ENCODE measurements around the gene PIGU.

PIGU gene

GRCh38 chr20:34552569-34552968 is 124.3 kb downstream of the PIGU start:
- no peak for DNase-seq

GRCh38 chr20:34549929-34550305 is 127.0 kb downstream of the PIGU start:
- no peak for DNase-seq

- no peak for DNase-seq
Observed at GRCh38 chr20:34549291-34549928, 127.5 kb downstream of the PIGU start.

GRCh38 chr20:34547844-34548613 is 128.9 kb downstream of the PIGU start:
- no peak for DNase-seq

GRCh38 chr20:34546751-34547181 is 130.1 kb downstream of the PIGU start:
- DNase-seq: peak in 1 of 2 experiments; percentile 11

GRCh38 chr20:34544109-34544796 is 132.6 kb downstream of the PIGU start:
- peak in 1 of 2 experiments; percentile 11 for DNase-seq

GRCh38 chr20:34543463-34544056 is 133.3 kb downstream of the PIGU start:
- no peak for DNase-seq

GRCh38 chr20:34542439-34542838 is 134.5 kb downstream of the PIGU start:
- no peak for DNase-seq

GRCh38 chr20:34541917-34542316 is 135.0 kb downstream of the PIGU start:
- DNase-seq: no peak

GRCh38 chr20:34541264-34541901 is 135.5 kb downstream of the PIGU start:
- no peak for DNase-seq

- DNase-seq: no peak
Observed at GRCh38 chr20:34540596-34541263, 136.2 kb downstream of the PIGU start.

- no peak for DNase-seq
Observed at GRCh38 chr20:34539756-34540155, 137.1 kb downstream of the PIGU start.

GRCh38 chr20:34538671-34539123 is 138.2 kb downstream of the PIGU start:
- no peak for DNase-seq

- no peak for DNase-seq
Observed at GRCh38 chr20:34537651-34538050, 139.2 kb downstream of the PIGU start.

- no peak for DNase-seq
Observed at GRCh38 chr20:34536798-34537394, 140.0 kb downstream of the PIGU start.

GRCh38 chr20:34535857-34536256 is 141.0 kb downstream of the PIGU start:
- no peak for DNase-seq

GRCh38 chr20:34535301-34535840 is 141.5 kb downstream of the PIGU start:
- no peak for DNase-seq

GRCh38 chr20:34534391-34535165 is 142.3 kb downstream of the PIGU start:
- DNase-seq: no peak

GRCh38 chr20:34532756-34533155 is 144.1 kb downstream of the PIGU start:
- no peak for DNase-seq

- DNase-seq: no peak
Observed at GRCh38 chr20:34532320-34532719, 144.6 kb downstream of the PIGU start.
